ENCODE results near the gene RPRD1B.

Gene RPRD1B

DNA sequence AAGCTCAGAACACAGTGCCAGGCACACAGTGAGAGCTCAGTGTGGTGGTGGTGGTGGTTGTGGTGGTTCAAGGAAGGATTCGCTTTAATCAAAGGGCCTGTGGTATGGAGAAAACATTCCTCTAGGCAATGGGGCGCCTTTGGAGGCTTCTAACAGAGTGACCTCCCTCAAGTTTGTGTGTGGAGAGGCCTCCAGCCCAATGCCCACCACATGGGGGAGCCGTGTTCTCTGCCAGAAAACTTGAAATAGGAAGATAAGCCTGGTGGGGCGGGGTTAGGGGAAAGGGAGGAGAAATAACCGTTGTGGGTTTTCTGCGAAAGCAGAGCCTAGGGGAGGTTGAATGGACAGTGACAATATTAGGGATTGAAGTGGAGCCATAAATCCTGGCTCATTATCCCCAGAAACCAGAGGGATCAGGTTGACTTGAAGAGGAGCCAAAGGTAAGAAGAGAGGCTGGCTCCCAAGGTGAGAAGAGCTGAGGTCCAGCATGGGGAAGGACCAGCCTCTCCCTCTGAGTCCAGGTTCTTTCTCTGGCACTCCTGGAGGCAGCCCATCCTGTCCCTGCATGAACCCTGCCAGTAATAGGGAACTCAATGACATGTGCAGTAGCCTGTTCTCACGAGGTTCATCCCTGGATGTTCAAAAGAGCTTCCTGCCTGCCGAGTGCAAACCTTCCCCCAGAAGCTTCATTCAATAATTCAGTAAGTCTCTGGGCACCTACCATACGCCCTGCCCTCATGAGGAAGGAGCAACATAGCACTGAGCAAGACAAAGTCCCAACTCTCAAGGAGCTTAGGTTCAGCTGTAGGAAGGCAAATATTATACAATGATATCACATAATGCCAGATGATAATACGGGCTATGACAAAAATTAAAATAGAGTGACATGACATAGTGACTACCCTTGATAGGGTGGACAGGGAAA lies 80.1 kb downstream of the RPRD1B start:
- no peak overlapping the region for H3K4me3 ChIP-seq (ENCODE audit: low read length)
- DNase-seq (ENCODE audit: low read depth) = peak; percentile 17
- TF ChIP-seq, protein P1, sequence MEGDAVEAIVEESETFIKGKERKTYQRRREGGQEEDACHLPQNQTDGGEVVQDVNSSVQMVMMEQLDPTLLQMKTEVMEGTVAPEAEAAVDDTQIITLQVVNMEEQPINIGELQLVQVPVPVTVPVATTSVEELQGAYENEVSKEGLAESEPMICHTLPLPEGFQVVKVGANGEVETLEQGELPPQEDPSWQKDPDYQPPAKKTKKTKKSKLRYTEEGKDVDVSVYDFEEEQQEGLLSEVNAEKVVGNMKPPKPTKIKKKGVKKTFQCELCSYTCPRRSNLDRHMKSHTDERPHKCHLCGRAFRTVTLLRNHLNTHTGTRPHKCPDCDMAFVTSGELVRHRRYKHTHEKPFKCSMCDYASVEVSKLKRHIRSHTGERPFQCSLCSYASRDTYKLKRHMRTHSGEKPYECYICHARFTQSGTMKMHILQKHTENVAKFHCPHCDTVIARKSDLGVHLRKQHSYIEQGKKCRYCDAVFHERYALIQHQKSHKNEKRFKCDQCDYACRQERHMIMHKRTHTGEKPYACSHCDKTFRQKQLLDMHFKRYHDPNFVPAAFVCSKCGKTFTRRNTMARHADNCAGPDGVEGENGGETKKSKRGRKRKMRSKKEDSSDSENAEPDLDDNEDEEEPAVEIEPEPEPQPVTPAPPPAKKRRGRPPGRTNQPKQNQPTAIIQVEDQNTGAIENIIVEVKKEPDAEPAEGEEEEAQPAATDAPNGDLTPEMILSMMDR (IDR thresholded peaks at IDR 0.05; ENCODE audit: insufficient read depth, low read depth, low read length, missing control alignments) = no peak

DNA sequence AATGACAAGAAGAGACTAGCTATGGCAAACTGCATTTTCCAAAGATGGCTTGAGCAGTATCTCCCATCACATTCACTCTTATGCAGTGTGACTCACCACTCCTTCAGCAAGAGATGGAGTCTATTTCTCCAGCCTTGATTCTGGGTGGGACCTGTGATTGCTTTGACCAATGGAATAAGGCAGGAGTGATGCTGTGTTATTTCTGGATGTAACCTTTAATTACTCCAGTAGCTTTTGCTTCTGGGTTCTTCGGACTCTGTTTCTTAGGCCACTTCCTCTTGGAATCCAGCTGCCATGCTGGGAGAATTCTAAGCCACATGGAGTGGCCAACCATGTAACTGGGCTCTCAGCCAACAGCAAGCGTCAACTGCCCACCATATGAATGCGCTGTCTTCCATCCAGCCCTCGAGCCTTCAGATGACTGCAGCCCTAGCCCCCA lies 80.8 kb downstream of the RPRD1B start:
- no peak overlapping the region for H3K4me3 ChIP-seq (ENCODE audit: low read length)
- peak; percentile 51 for DNase-seq (ENCODE audit: low read depth)
- TF ChIP-seq, protein P1 (IDR thresholded peaks at IDR 0.05; ENCODE audit: insufficient read depth, low read depth, low read length, missing control alignments) = no peak

DNA sequence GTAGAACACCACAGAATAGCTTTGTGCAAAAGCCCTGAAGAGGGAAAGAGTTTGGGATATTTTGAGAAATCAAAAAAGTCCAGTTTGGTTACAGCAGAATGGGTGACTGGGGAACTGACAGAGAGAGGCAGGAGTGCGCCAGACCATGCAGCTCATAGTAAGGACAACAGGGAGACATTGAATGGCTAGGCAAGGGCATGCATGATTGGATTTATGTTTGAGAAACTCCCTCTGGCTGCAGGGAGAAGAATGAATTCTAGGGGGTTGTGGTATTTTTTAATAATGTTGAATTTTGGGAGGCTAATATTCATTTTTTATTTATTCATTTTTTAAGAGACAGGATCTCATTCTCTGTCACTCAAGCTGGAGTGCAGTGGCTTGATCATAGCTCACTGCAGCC lies 81.7 kb downstream of the RPRD1B start:
- TF ChIP-seq, protein P1 (IDR thresholded peaks at IDR 0.05; ENCODE audit: insufficient read depth, low read depth, low read length, missing control alignments) = no peak
- H3K4me3 ChIP-seq (ENCODE audit: low read length) = no peak overlapping the region
- DNase-seq (ENCODE audit: low read depth) = no peak

DNA sequence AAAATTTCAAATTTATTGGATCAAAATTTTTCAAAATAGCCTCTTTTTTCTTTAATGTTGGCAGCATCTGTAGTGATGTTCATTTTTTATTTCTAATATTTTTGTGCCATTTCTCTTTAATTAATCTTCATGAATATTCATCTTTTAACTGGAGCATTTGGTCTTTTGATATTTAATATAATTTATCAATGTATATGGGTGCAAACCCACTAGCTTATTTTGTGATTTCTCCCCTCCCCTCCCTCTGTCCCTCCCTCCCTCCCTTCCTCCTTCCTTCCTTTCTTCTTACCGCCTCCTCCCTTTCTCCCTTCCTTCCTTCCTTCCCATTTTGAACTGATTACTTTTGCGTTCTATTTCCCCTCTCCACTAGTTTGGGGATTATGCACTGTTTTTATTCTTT lies 82.3 kb downstream of the RPRD1B start:
- DNase-seq (ENCODE audit: low read depth) = no peak
- TF ChIP-seq, protein P1 (IDR thresholded peaks at IDR 0.05; ENCODE audit: insufficient read depth, low read depth, low read length, missing control alignments) = no peak
- H3K4me3 ChIP-seq (ENCODE audit: low read length) = no peak overlapping the region

DNA sequence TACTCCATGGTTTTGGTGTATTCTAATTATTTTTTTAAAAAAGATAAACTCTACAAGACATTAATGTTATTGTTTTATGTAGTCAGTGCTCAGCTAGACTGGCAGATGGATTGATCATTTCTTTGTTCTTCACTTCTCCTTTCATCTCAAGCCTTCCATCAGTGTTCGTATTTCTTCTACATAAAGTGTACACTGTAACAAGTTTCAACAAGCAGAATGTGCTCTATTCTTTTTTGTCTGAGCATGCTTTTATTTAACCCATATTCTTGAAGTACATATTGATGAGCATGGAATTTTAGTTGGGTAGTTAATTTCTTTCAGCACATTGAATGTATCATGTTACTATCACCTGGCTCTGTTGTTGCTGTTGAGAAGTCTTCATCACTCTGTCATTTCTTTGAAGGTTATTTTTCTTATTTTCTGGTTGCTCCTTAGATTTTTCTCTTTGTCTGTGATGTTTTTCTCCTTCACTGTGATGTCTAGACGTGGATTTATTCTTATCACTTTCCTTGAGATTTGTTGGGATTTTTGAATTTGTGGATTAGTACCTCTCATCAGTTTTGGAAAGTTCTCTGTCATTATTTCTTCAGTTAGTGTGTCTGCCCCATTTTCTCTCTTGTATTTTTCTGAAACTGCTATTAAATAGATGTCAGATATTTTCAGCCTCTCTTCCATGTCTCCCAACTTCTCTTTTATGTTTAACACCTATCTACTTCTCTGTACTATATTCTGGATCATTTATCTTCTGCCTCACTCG lies 83.0 kb downstream of the RPRD1B start:
- peak; percentile 32 for DNase-seq (ENCODE audit: low read depth)
- TF ChIP-seq, protein P1 (IDR thresholded peaks at IDR 0.05; ENCODE audit: insufficient read depth, low read depth, low read length, missing control alignments) = no peak
- H3K4me3 ChIP-seq (ENCODE audit: low read length) = no peak overlapping the region

DNA sequence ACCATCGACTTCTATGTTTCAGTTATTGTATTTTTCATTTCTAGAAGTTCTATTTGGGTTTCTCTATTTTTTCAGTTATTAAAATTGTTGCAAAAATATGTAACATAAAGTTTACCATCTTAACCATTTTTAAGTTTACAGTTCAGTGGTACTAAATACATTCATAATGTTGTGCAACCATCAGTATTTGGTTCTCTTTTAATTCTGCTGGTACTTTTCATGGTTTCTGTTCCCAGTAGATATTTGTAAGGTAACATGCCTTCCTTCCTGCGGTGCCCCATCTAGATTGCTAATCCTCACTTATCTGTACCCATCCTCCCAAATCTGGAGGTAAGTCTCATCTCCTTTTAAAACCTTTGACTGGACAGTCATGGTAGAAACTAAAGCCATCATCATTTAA lies 83.7 kb downstream of the RPRD1B start:
- DNase-seq (ENCODE audit: low read depth) = no peak
- TF ChIP-seq, protein P1 (IDR thresholded peaks at IDR 0.05; ENCODE audit: insufficient read depth, low read depth, low read length, missing control alignments) = no peak
- no peak overlapping the region for H3K4me3 ChIP-seq (ENCODE audit: low read length)

Data from epithelial cell of esophagus (primary cell).